Cortex of kidney (tissue), 1 donor: ENCODE results near the gene PPM1K.

ENCODE experiments used
- DNase-seq: peaks from one replicate; lab custom pipeline; 2025; lab: John Stamatoyannopoulos, UW

PPM1K gene

DNA sequence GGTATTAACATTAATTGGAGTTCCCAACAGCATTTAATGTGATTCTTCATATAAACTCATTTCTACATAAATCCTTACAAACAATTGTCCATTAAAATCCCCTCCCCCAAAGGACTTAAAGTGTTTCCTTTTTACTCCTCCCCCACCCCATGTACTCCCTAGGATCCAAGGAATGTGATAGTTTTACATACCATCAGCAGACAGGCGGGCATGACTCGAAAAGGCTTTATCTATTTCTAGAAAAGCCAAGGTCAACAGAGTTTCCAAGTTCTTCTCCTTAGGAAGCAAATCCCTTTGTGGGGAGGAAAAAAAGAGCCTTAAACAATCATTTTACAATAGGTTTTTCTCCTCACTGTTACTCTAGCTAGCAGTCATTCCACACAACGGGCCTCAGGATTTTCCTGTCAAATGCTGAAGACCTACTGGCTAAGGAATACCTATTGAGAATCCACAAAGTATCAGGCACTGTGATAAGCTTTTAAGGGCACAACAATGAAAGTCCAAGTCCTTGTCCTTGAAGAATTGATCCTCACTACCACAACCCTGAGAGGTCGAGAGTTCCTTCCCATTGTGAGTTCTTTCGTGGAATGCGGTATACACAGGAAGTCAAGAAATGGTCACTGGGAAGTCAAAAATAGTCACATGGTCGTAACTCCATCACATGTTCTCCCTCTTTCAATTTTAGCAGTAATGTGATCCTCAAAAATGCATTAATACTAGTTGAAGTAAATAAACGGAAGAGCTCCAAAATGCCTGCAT lies 7.2 kb downstream of the PPM1K start:
- DNase-seq = no peak

DNA sequence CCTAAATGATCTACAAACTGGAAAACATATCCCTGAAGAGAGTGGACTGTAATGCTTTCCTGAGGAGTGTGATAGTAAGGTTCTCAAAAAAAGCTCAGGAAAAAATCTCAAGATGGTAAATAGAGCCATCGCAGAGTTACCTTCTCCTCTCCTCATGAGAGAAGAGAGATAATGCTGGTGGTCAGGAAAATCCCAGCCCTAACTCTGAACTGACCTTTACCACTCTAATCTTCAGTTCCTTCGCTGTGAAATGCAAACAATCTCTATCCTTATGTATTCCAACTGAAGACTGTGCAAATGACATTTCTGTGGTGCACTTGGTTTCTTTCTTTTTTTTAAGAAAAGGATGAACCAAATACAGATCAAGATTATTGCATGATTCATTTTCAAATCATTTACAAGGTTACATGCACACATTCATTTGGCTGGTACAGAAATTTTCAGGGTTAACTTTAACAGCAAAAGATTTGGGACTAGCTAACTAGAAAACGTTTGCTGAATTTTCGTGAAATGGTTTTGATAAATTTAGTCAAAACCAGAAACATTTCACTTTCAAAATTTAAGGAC lies 8.3 kb downstream of the PPM1K start:
- no peak for DNase-seq

- DNase-seq = no peak
Measured at GRCh38 chr4:88275516-88275915, 8.8 kb downstream of the PPM1K start.

GRCh38 chr4:88268913-88269312 lies 15.4 kb downstream of the PPM1K start:
- no peak for DNase-seq

GRCh38 chr4:88264336-88264735 lies 20.0 kb downstream of the PPM1K start:
- no peak for DNase-seq

DNA sequence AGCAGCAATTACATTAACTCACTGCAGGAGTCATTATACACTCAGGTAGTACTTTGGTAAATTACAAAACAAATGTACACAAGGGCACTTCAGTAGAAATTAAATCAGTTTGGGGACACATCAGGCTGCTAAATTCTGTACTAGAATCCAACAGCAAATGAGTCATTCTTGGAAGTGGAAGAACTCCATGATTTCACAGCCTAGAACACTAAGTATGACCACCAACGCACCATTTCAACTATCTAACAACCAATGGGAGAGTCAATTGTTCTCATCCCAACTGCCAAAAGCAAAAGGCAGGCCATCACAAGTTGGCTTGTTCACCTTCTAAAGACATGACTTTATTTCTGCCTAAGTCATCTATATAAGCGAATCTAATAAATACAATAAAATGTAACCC lies 26.6 kb downstream of the PPM1K start:
- no peak for DNase-seq

DNA sequence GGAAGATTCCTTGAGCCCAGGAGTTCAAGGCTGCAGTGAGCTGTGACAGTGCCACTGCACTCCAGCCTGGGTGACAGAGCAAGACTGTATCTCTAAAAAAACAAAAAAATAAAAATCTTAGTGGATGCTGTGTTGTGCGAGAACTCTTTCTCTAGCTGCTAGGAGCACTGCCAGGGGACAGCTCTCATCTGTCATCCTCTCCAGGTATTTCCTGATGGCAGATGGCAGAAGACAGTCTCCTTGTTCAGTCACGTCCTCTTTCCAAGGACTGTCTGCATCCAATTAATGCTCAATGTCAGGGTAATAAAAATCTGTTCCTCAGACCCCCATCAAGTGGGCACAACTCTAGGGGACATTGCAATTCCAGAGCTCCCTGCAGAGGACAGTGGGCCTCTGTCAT lies 29.2 kb downstream of the PPM1K start:
- DNase-seq = no peak

DNA sequence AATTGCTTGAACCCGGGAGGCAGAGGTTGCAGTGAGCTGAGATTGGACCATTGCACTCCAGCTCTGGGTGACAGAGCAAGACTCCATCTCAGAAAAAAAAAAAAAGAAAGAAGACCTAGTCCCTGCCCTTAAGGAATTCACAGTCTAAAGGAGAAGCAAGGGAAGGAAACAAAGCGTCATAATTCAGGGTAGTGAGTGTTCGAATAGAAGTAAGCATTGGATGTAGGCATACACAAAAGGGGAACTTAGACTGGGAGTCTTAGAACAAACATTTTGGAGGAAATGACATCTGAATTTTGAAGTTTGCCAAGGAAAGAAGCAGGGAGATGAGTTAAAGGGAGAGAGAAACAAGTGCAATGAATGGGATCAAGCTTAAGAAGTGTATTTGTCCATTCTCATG lies 32.4 kb downstream of the PPM1K start:
- DNase-seq = no peak

- DNase-seq = no peak
Measured at GRCh38 chr4:88247148-88247547, 37.2 kb downstream of the PPM1K start.

DNA sequence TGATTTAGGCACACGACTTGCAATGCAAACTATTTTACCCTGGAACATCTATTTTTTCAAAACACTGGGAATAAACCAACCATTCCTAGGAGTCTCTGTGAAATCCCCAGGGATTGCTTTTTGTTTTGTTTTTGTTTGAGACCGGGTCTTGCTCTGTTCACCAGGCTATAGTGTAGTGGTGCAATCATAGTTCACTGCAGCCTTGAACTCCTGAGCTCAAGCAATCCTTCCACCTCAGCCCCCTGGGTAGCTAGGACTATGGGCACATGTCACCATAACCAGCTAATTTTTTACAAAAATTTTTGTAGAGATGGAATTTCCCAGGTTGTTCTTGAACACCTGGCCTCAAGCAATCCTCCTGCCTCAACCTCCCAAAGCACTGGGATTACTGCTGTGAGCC lies 37.8 kb downstream of the PPM1K start:
- DNase-seq = no peak

DNA sequence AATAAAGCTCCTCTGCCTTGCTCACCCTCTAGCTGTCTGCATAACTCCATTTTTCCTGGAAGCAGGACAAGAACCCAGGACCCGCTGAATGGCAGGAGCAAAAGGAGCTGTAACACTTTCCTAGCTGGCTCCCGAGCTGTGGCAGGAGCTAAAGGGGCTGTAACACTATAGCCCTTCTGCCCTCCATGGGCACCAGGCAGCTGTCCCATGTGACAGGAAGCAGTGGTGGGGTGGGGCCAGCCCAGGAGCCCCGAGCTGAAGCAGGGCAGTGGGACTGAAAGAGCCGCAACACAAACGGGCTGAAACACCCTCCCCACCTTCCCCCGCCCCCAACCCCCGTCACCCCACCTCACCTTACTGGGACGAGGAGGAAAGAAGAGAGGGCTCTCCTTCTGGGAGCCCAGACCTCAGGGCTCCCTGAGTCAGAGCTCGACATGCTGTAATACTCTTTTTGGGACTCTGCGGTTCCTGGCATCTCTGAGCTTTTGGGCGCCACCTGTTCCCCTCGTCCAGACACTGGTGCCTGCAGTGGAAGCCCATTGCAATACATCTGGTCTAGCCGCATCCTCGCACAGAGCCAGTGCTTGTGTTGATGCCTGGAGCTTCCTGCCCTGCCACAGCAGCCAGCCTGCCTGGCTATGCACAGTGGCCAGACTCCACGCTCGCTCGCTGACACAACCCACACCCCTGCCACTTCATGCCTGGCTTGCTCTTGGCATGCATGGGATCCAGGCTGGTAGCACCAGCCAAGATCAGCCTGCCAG lies 39.4 kb downstream of the PPM1K start:
- no peak for DNase-seq

DNA sequence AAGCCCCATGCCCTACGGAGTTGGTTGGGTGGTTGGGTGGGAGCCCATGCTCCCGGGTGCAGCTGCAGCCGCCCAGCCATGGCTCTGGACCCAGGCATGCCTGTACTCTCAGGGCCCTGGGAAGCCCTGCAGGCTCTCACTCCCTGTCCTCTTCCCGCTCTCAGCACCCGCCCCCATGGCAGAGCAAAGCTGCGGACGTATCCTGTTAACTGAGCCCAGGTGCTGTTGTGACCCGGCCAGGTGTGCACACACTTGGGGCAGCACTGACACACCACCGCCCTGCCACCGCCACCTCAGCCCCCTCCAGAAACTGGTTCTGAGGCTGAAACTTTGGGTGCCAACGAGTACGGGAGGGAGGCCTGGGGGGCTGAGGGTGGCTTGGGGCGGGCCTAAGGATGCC lies 40.3 kb downstream of the PPM1K start:
- no peak for DNase-seq

GRCh38 chr4:88242144-88242543 lies 42.2 kb downstream of the PPM1K start:
- no peak for DNase-seq

DNA sequence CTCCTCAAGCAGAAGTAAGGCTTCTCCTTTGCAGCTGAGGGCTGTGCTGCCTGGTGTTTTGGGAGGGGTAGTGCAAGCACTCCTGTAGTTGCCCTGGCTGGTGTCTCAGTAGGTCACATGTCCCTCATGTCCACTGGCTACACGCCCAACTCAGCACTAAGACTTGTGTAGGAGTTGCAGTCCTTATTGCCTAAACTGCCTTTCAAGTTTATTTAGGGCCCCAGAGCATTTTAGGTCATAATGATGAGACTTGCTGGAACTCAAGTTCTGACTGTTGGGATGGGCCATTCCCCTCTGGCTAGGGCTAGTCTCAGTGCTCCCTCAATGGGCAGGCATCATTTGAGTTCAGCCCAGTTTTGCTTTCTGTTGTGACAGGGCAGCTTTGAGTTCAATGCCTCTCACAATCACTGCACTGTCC lies 44.1 kb downstream of the PPM1K start:
- no peak for DNase-seq

GRCh38 chr4:88230969-88231771 lies 53.2 kb downstream of the PPM1K start:
- no peak for DNase-seq

GRCh38 chr4:88230461-88230891 lies 53.9 kb downstream of the PPM1K start:
- no peak for DNase-seq

- no peak for DNase-seq
Measured at GRCh38 chr4:88227734-88228133, 56.6 kb downstream of the PPM1K start.

DNA sequence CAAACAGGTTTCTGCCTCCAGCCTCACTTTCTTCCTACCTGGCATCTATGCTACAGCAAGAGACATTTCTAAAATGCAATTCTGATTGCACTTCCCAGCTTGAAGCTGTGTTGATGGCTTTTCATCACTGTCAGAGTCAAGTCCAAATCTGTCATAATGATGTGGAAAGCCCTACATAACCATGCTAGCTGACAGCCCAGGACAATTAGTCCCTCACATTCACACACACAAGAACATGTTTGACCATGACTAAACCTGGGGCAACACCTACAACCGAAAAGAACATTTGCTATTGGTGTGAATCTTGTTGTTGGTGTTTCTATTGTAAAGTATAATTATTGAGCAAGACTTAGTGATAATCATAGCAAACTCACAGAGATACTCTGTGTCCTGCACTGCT lies 58.2 kb downstream of the PPM1K start:
- no peak for DNase-seq

DNA sequence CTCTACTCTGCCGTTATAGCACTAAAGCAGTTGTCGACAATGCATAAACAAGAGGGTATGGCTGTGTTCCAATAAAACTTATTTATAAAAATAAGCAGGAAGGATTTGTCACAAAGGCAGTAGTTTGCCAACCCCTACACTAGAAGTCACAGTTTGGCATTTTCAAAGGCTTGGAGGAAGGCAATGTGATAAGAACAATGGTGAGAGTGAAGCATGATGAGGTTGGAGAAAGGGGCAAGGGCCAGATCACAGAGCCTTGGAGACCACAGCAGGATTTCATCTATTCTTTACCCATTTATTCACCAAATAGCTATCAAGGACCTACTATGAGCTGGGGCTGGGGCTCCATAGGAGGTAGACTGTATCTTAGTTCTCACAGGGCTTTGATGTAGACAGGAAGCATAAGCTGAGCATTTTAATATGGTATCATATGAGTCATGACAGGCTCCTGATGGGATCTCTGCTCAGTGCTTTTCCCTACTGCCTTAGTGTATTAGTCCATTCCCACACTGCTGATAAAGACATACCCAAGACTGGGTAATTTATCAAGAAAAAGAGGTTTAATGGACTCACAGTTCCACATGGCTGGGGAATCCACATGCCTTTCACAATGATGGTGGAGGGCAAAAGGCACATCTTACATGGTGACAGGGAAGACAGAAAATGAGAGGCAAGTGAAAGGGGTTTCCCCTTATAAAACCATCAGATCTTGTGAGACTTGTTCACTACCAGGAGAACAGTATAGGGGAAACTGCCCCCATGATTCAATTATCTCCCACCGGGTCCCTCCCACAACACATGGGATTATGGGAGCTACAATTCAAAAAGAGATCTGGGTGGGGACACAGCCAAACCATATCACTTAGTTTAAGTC lies 58.9 kb downstream of the PPM1K start:
- no peak for DNase-seq

DNA sequence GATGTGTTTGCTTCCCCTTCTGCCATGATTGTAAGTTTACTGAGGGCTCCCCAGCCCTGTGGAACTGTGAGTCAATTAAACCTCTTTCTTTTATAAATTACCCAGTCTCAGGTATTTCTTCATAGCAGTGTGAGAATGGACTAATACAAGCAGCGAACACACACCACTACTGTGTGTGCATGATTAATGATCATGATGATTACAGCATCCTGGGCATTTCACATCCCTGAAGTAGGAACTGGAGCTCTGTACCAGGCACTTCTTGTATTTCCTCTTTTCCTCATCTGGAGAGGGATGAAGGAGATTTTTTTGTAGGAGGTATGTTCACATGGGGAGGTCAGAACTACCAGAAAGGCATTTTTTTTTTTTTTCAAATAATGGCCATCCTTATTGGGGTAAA lies 60.8 kb downstream of the PPM1K start:
- DNase-seq = no peak

GRCh38 chr4:88219099-88219498 lies 65.3 kb downstream of the PPM1K start:
- DNase-seq = no peak
